Cerebellar cortex (tissue), 1 donor: ENCODE data around the gene TNIK.
"Not testable (repeated sequence)": the region's sequence is repeated elsewhere in the genome, so short reads cannot be mapped to it uniquely, and the experiment has no call there.

Experiments
- DNase-seq: peaks from one replicate; pipeline ENCODE4 v3.0.0-alpha.2; 2015; ENCODE audit warnings: low spot score

TNIK gene

DNA sequence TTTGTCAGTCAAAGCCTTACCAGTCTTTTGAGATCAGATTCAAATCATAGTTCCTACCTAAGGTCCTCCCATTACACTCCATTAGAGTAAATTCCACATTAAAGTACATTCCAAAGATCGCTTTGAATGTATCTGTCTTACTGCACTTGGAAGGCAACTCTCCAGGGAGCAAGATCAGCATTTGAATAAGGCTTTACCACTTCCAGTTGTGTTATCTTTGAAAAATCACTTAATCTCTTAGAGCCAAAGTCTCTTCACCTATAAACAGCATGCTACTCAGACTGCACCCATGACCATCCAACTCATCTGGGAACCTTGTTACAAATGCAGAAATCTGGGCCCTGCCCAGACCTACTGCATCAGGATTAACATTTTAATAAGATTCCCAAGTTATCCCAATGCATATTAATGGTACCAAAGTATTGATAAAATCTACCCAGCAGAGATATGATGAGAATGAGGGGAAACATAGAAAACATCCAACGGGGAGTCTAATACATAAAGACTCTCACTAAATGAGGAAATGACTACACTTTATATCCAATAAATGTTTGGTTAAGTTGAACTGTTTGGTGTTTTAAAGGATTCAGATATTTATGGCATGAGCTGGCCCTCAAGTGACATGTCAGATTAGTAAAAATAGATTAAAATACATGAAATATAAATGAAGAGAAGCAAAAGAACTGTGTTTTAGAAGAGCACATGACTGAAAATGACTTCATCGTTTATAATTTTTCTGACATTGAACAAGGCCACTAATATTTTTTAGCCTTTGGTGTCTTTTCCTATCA is 75.9 kb downstream of the TNIK start:
- DNase-seq = no peak

DNA sequence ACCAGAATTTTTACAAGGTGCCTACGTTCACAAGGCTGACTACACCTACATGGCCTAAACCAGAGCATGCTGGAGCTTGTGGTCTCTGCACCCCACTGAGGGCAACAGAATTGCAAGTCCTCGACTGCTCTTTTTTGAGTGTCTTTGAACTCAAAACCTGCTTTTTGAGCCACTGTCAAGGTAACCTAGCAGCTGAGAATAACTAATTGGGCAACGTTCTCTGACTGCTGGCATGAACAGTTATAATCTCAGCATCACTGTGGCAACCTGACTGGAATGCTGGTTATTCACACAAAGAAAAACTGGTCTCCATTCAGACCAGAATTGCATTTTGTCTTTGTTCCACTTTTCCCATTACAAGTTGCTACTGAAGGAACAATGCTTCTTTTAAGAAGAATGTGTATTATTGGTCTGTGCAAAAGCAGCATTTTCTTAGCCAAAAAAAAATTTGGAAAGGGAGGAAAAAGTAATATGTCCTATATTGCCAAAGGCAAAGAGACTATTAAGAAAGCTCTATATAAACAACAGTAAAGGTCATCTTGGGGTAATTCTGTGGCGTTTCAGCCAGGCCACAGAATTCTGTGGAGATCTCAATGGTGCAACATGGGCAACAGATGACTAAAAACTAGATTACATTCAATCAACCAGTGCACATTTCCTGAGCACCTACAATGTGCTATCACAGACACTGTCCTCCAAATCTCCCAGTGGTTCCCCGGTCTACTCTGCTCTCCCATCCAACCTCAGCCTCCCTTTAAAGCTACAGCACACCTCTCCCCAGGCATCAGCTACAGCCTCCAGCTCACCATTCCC is 76.8 kb downstream of the TNIK start:
- peak; percentile 30 for DNase-seq

DNA sequence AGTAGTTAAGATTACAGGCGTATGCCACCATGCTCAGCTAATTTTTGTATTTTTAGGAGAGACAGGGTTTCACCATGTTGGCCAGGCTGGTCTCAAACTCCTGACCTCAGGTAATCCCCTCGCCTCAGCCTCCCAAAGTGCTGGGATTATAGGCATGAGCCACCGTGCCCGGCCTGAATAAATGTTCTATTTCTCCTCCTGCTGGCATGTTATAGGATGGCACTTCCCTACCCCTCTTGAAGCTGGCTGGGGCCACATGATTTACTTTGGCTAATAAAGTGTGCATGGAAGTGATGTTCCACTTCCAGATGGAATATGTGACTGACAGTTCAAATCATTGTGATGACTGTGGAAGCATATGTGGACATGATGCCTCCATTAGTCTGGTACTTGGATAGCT is 77.9 kb downstream of the TNIK start:
- not testable (repeated sequence) for DNase-seq

DNA sequence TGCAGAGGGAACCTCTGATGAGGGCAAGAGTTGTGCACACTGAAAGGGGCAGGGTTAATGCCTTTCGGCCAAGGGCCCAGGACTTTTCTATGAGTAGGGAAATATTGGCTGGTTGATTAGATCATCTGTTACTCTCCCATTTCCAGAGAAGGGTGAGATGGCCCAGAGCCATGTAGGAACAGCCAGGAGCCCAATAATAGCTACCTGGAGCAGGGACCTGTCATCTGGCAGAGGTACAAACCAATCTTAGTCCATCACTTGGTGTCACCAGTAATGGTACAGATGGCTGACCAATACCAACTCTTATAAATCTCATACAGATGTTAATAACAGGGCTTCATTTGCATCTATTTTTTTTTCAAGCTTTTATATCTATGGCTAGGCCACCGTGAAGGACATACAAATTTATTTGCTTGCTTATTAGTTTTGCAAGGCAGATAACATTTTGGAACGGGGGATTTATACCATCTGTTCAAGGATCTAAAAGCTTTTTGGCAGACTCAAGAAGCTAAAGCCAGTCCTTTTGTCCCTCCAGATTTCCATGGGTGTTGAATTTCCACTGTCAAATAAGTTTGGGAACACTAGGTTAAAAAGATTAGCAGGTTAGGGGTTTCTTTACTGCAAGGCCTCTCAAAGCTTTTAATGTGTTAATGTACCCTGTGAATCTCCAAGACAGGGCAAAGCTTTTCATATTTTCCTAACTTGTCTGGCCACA is 79.3 kb downstream of the TNIK start:
- peak; percentile 70 for DNase-seq

DNA sequence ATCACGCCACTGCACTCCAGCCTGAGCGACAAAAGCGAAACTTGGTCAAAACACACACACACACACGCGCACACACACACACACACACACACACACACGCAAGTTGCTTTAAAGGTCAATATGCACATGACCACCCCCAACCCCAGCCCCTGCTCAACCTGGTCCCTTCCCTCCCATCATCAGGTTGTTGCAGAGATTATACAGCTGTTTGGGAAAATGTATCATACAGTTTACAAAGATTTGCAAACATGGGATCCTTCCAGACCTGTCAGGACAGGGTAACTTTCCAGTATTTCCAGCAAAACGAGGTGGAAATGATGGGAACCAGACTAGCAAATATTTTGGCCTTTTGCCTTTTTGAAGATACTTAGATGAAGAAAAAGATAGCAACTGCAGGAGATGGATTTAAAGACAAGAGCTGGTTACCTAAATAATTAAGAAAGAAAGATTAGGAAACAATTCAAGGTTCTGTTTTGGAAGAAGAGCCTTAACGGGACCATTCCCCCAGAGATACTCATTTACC is 80.2 kb downstream of the TNIK start:
- DNase-seq = no peak

DNA sequence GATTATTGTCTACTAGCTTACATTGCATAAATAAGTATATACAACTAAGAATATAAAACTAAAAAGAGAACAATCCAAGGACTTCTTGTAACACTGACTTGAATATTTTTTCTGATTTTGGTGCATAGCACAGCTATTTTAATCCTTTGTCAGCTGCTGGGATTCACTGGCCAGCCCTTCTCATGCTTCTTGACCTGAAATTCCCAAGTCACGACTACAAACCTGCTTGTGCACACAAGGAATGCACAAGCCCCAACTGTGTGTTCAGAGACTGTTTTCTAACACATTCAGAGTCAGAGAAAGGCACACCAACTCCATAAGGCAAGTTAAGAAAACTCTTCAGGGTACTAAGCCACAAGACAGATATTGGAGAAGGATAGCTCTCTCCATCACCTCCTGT is 80.9 kb downstream of the TNIK start:
- DNase-seq = peak; percentile 12

DNA sequence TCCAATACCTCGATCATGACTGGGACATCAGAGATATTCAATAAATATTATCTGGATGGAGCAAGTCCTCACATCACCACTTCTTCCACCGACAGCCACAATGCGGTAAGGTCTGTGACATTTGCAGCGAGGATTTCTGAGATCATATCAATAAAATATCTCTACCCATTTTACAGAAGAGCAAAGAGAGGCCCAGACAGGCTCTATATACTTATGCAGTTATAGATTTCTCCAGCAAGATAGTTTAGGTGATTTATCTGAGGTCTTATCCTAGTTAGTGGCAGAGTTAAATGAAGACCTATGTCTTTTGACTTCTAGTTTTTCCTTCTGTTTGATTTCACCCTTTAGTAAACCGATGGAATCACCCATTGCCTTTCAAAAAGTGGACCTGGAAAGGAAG is 81.6 kb downstream of the TNIK start:
- no peak for DNase-seq

DNA sequence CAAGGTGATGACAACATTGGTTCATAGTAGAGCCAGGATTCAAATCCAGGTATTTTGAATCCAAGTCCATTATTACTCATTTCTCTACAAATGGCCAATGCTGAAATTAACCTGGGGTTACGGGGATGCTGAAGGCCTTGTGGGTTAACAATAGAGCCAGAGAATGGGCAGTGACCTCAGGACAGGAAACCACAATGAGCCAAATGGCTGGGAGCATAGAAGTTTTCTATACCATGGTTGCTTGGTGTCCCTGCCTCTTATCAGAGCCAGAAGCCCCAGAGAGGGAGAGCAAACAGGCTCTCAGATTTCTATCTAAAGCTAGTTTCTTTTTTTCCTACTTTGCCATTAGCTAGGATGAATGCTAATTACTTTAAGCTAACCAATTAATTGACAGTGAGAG is 82.3 kb downstream of the TNIK start:
- no peak for DNase-seq

DNA sequence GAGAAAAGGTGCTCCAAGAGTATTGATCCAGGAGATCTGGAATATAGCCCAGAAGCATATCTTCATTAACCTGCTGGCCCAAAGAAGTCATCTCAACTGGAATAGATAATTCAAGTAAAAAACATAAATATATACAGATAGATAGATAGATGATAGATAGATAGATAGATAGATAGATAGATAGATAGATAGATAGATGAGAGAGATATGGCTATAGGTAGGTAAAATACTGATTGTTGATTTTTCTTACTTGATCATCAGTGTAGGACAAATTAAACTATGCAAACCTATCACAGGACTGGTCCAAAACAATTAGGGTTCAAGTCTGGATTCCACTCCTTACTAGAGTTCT is 83.6 kb downstream of the TNIK start:
- no peak for DNase-seq

DNA sequence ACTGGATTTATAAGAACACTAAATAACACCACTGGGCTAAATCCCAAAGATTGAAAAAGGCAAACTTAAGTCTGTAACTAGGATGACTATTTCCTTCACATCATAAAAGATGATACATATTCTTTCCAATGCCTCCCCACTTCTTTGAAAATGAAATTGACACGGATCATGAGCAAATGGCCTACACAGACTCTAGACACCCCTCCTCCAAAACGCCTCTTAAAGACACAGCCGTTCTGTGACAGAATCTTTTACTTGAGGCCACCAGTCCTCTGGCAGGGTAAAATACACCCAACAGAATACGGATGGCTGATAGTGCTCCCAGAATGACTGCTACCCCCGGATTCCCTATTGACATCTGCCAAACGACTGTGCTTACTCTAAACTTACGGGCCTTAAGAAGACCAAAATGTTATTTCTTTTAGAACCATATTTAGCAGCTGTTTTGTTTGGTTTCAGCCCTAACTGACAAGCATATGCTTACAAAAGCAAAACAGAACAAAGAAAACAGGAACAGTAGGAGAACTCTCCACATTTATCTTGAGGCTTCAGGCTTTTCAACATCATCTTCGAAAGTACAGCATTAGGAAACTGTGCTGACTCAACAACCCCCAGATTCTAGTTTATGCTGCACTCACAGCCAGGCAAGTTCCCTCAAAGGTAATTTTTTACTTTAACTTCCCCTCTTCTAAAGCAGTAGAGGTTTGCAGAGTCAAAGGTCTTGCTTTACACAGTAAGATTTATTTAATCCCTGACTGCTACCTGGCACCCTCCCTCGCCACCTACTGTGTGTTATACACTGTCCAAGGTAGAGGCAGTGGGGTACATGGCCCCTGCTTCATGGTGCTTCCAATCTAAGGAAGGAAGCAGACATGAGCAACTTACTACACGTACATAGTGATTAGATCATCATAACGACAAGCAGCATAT is 84.3 kb downstream of the TNIK start:
- DNase-seq = no peak

DNA sequence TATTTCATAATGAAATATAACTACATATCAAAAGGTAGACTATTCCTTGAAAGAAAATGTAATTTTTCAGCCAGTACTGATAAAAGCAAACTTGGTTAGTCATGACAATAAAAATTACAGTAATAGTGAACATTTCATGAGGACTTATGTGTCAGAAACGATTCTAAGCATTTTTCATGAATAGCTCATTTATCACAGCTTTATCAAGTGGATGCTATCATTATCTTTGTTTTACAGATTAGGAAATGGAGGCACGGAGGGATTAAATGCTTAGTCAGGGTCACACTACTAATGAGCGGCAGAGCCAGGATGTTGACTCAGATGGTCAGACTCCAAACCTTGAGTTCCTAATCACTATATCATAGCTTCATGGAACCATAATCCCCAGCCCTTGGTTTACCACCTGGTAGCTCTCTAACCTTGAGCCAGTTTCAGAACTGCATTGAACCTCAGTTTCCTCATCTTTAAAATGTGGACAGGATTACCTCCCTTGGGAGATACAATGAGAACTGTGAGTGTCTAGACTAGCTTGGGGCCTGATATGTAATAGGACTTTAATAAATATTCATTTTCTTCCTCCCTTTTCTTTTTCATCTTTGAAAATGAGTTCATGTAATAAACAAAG is 85.4 kb downstream of the TNIK start:
- no peak for DNase-seq

DNA sequence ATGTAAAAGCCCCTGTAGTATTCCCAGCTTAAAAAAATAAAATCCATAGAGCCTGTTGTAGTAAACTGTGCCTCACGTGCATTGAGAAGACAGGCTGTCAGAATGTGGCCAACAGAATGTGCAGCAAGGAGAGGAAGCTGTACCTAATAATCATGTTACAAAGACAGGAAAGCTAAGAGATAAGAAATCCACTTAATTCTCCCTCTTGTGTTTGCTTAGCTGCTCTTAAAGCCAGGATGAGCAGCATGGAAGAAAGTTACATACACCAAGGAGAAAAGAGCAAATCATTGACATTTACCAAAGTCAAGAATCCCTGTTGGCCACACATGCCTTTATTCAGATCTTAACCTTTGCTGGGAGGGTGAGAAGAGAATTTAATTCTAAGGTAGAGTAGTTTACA is 85.9 kb downstream of the TNIK start:
- DNase-seq = no peak

DNA sequence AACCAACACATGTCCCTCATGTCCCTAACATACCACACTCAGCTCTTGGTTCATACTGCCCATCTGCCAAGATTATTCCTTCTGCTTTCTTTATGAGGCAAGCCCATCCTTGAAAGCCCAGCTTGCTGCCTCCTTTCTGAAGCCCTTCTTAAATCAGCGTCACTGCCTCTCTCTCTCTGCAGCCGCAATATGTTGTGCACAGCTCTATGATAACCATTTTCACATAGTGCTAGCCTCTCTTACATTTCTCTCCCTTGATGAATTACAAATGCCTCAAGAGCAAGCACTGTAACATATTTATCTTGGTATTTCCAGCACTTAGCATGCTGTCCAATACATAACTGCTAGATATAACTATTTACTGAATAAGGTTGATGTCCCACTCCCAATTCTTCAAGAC is 86.5 kb downstream of the TNIK start:
- no peak for DNase-seq

DNA sequence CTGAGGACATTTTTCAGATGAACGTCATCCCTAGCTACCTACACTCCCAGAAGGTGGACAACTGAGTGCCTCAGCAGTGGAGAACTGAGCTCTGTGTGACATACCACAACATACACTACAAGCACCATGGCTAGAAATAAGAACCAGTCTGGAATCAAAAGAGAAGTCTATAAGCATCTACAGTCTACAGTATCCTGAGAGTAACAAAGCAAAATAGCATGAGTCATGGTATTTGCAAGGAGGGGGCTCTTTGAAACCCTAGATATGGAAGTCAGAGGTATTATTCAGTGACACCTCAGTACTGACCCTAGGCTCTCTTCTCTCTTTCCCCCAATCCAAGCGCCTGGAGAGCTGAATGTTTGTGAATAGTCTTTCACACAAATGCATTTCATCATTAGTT is 87.5 kb downstream of the TNIK start:
- no peak for DNase-seq

DNA sequence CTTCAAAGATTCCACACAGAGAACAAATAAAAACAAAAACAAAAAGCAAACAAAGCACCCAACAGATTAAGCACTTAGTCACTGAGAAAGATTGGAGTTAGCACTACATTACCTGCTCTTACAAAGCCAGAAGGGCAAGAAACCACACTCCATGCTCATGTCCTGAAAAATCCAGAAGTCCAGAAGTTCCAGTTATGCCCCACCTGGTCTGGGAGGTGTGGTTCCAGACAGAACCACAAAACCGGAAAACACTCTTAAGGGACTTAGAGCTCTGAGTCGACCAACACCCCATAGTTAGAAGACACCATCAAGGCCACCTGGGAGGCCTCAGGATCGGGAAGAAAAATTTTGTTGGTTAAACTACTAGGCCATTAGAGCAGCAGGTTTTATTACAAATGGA is 88.9 kb downstream of the TNIK start:
- DNase-seq = no peak

DNA sequence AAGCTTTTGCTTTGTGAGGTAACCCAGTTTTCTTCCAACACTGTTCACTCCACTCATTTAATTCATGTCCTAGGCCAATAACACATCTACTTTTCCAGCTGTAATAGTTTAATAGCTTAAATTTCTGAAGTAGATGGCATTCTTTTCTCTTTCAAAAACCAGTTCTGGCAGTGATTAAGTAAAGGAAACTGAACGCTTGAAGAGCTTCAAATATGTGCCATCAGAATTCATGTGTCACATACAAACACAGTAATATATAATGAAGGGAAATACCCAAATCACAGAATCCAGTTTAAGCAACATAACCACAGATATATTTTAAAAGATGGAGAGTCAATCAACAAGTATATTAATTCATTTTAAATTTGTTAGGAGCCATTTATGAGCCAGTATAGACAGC is 91.0 kb downstream of the TNIK start:
- no peak for DNase-seq

DNA sequence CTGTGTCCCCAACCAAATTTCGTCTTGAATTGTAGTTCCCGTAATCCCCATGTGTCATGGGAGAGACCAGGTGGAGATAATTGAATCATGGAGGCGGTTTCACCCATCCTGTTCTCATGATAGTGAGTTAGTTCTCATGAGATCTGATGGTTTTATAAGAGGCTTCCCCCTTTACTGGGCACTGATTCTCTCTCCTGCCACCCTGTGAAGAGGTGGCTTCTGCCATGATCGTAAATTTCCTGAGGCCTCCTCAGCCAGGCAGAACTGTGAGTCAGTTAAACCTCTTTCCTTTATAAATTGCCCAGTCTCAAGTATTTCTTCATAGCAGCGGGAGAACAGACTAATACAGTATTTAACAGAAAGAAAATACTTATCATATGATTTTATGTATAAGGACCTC is 93.5 kb downstream of the TNIK start:
- DNase-seq = not testable (repeated sequence)

DNA sequence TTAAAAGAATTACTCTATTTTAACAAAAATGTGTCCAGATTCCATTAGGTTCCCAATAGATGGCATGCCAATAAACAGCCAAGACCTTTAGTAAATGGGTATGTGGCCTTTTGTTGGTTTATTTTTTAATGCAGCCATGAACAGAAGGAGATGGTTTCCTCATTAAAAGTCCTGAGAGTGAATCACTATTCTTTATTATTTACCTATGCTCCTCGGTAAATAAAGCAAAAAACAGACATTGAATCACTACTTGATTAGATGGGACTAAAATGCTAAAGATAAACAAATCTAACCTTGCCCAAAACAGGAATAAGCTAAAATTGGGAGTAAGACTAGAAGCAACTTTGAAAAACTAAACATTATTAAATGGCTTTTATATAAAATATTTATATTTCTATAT is 94.2 kb downstream of the TNIK start:
- no peak for DNase-seq

DNA sequence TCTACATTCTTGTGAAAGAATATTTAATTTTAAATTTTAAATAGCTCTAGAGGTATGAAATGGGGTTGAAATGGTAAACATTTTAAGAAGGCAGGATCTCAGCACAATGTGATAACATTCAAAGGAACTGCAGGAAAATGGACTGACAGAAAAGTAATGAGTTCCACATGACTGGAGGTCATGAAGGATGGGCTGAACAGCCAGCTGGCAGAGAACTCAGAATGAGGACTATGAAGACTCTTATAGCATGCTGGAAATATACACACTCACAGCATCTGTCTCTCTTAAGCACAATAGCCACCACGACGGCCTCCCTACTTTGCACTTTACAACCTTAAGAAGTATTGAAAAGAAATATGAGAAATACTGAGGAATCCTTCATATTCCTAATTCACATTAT is 94.7 kb downstream of the TNIK start:
- DNase-seq = no peak

DNA sequence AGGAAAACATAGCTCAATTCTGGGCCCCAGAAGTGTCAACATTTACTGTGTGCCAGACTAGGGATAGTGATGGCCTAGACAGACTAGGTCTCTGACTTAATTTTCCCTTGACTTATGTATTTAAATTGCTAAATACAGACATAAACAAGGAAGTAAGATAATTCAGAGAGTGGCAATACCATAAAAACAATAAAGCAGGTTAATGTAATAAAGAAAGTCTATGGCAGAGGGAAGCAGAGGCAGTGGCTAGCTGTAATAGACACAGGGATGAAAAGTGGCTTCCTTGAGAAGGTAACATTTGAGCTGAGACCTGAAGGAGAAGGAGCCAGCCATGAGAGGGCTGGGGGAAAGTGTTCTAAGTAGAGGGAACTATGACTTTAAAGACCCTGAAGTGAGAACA is 95.7 kb downstream of the TNIK start:
- no peak for DNase-seq

DNA sequence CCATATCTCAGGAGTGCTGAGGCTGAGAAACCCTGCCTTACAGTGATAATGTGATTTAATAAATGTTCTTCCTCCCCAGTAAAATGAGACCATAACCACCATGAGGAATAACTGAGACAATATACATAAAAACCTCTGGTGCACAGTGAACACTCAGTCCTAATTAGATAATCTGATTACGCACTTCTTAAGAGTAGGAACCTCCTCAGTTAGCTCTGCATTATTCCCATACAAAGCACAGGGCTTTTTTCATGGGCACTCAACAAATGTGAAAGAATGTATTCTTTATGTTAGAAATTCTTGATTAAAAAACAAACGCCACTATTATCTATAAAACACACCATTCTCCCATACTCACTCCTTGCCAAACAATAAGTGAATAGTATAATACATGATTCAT is 97.0 kb downstream of the TNIK start:
- DNase-seq = no peak
